ENCODE measurements around the gene RTN4IP1. TPM values are rescaled to one million over a fixed set of nuclear protein-coding genes. Genes with fewer than 3 reads are reported as not detected.
A peak's percentile ranks its signal among the peaks of the same experiment; 100 is the strongest.

The RTN4IP1 gene
- total RNA-seq, 3 donors from 2014 or later: 1.4 to 7.6 (median 4.3) TPM

DNA sequence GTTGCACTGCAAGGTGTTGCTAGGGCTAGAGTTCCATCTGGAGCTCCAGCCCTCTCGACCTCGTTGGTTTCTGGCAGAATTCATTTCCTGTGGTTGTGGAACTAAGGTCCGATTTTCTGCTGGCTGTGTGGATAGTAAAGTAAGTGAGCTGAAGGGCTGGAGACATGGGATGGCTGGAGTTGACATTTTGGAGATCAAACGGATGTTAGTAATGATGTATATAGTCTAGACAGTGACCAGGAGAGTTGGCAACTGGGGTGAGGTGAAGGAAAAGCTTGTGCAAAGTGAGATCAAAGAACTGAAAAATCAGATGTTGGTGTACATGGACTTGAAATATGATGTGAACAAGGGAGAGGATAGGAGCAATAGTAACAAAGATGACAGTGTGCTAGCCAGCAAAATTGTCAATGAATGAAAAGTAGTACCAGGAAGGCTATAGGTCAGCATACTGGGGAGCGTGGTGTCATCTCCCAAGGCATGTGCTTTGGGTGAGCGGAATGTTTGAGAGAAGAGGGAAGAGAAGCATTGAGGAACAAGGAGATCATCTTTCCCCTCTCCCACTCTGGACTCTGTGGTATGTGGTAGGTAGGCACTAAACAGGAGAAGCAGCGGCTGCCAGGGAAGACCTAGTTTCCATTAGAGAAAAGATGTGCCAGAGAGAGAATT lies 7.9 kb upstream of the RTN4IP1 start:
- TF ChIP-seq POLR2AphosphoS5 (IDR thresholded peaks at IDR 0.05): no peak
- no peak for TF ChIP-seq POLR2A (IDR thresholded peaks at IDR 0.05)
- TF ChIP-seq CTCF (IDR thresholded peaks at IDR 0.05): no peak
- no peaks in the 10 kb centered on the region for H3K9me3 ChIP-seq
- H3K36me3 ChIP-seq: no peaks in the 10 kb centered on the region
- H3K27ac ChIP-seq: no peak overlapping the region
- no peak overlapping the region for H3K4me3 ChIP-seq
- DNase-seq (ENCODE audit: low spot score in 2 of 2): no peak
- intact Hi-C loops (cut with DNase I; ENCODE audit: low total_unique reads): no loop called here
- H3K27me3 ChIP-seq: no peaks in the 10 kb centered on the region
- H3K4me1 ChIP-seq: no peaks in the 10 kb centered on the region

DNA sequence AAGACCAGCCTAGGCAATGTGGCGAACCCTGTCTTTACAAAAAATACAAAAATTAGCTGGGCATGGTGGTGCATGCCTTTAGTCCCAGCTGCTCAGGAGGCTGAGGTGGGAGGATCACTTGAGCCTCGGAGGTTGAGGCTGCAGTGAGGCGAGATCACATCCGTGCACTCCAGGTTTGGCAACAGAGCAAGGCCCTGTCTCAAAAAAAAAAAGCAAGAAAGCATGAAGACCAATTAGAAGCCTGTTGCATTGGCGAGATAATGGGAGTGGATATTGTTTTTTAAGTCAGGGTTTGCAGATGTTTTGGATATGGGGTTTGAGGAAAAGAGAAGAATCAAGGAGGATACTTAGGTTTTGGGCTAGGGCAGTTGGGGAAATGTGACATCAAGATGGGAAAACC lies 5.3 kb upstream of the RTN4IP1 start:
- no peaks in the 10 kb centered on the region for H3K27me3 ChIP-seq
- intact Hi-C loops (cut with DNase I; ENCODE audit: low total_unique reads): no loop called here
- DNase-seq (ENCODE audit: low spot score in 2 of 2): no peak
- H3K9me3 ChIP-seq: no peaks in the 10 kb centered on the region
- no peaks in the 10 kb centered on the region for H3K36me3 ChIP-seq
- H3K4me1 ChIP-seq: peaks cover 0 to 7% of the 10 kb centered on the region in 2 donors
- H3K27ac ChIP-seq: no peak overlapping the region
- H3K4me3 ChIP-seq: no peak overlapping the region
- TF ChIP-seq POLR2AphosphoS5 (IDR thresholded peaks at IDR 0.05) (no peak), POLR2A (IDR thresholded peaks at IDR 0.05) (no peak), CTCF (IDR thresholded peaks at IDR 0.05) (no peak)

DNA sequence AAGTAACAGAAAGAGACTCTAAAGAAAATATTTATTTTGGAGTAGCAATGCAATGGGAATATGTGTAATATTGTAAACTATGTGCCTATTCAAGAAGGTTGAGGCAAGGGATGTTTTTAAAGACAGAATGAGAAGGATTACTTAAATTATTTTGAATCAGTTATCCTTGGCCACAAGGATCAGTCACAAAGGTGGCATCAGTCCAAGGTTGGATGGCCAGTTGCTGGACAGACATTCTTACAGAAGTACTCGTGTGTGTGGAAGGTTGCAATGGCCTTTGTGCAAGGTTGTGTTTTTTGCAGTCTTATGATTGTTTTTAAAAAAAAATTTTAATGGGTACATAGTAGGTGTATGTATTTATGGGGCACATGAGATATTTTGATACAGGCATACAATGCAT lies 2.0 kb upstream of the RTN4IP1 start:
- Histone ChIP-seq H3K4me3 (no peak overlapping the region), H3K27me3 (no peaks in the 10 kb centered on the region), H3K4me1 (peaks cover 0 to 7% of the 10 kb centered on the region in 2 donors), H3K9me3 (no peaks in the 10 kb centered on the region), H3K36me3 (no peaks in the 10 kb centered on the region), H3K27ac (no peak overlapping the region)
- TF ChIP-seq CTCF (IDR thresholded peaks at IDR 0.05): no peak
- TF ChIP-seq POLR2AphosphoS5 (IDR thresholded peaks at IDR 0.05): no peak
- no peak for TF ChIP-seq POLR2A (IDR thresholded peaks at IDR 0.05)
- intact Hi-C loops (cut with DNase I; ENCODE audit: low total_unique reads): loop anchor here (2.0 kb wide), 1 partner anchor 31 kb away; no protein-coding TSS in a partner anchor
- no peak for DNase-seq (ENCODE audit: low spot score in 2 of 2)

DNA sequence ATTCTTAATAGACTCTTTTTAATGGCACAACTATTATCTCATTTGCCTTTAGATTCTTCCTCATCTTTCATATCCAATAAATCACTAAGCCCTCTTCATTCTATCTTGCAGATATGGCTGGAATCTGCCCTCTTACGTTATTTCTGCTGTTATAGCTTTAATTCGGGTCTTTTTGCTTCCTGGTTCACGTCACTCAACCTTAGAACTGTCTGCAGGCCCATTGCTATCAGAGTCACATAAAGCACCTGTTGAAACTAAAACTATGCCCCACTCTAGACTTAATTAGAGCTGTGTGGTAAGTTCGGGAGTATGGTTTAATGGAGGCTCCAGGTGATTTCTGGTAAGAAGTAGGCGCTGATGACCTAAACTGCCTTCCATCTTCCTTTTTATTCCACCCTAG lies 1.1 kb upstream of the RTN4IP1 start:
- Histone ChIP-seq H3K9me3 (no peaks in the 10 kb centered on the region), H3K36me3 (no peaks in the 10 kb centered on the region), H3K4me3 (peak overlapping the region; percentile 63 to 83 (median 79)), H3K4me1 (peaks cover 0 to 7% of the 10 kb centered on the region in 2 donors), H3K27me3 (no peaks in the 10 kb centered on the region), H3K27ac (no peak overlapping the region)
- TF ChIP-seq CTCF (IDR thresholded peaks at IDR 0.05) (no peak), POLR2AphosphoS5 (IDR thresholded peaks at IDR 0.05) (no peak), POLR2A (IDR thresholded peaks at IDR 0.05) (no peak)
- DNase-seq (ENCODE audit: low spot score in 2 of 2): no peak
- intact Hi-C loops (cut with DNase I; ENCODE audit: low total_unique reads): loop anchor here (2.0 kb wide), 1 partner anchor 32 kb away; no protein-coding TSS in a partner anchor

- Histone ChIP-seq H3K36me3 (no peaks in the 10 kb centered on the region), H3K4me3 (peak overlapping the region; percentile 63 to 83 (median 79)), H3K4me1 (peaks cover 0 to 7% of the 10 kb centered on the region in 2 donors), H3K9me3 (no peaks in the 10 kb centered on the region), H3K27ac (peak overlapping the region; percentile 70 to 77), H3K27me3 (no peaks in the 10 kb centered on the region)
- intact Hi-C loops (cut with DNase I; ENCODE audit: low total_unique reads): loop anchor here (2.0 kb wide), 1 partner anchor 33 kb away; no protein-coding TSS in a partner anchor
- DNase-seq (ENCODE audit: low spot score in 2 of 2): no peak
- TF ChIP-seq CTCF (IDR thresholded peaks at IDR 0.05) (no peak), POLR2A (IDR thresholded peaks at IDR 0.05) (no peak)
Observed at GRCh38 chr6:106629859-106630163, 513 bp upstream of the RTN4IP1 start.

Measured in breast epithelium (tissue), 4 donors.